H9 (cell line): ENCODE results near the gene ARHGAP40. TPM values are rescaled to one million over a fixed set of nuclear protein-coding genes. Genes with fewer than 3 reads are reported as not detected.

Source experiments
- DNase-seq: peaks from one replicate; pipeline ENCODE4 v3.0.0-alpha.2; 2017
- H2AFZ ChIP-seq: one replicate; pipeline ENCODE4 v1.6.1; 2013; ENCODE audit warnings: mild to moderate bottlenecking, low read length, control low read depth, moderate library complexity
- H2AK5ac ChIP-seq: 2 replicates; pipeline ENCODE4 v1.6.1; 2013; ENCODE audit warnings: low read length, control low read depth, mixed read lengths; ENCODE audit not compliant: insufficient read length
- H2BK120ac ChIP-seq: one replicate; pipeline ENCODE4 v1.6.1; 2013; ENCODE audit warnings: low read depth, mild to moderate bottlenecking, low read length, control low read depth, inconsistent platforms; ENCODE audit not compliant: poor library complexity, severe bottlenecking
- H2BK12ac ChIP-seq: 2 replicates; pipeline ENCODE4 v1.6.1; 2013; ENCODE audit warnings: low read length, control low read depth, mixed read lengths, low read depth; ENCODE audit not compliant: insufficient read length
- H2BK15ac ChIP-seq: 2 replicates; pipeline ENCODE4 v1.6.1; 2013; ENCODE audit warnings: low read depth, low read length, control low read depth
- H2BK20ac ChIP-seq: one replicate; pipeline ENCODE4 v1.6.1; 2013; ENCODE audit warnings: low read depth, mild to moderate bottlenecking, low read length, control low read depth, inconsistent platforms; ENCODE audit not compliant: poor library complexity, severe bottlenecking
- H2BK5ac ChIP-seq: 2 replicates; pipeline ENCODE4 v1.6.1; 2013; ENCODE audit warnings: low read length, control low read depth, mixed read lengths; ENCODE audit not compliant: insufficient read length
- H3K14ac ChIP-seq: 2 replicates; pipeline ENCODE4 v1.6.1; 2013; ENCODE audit warnings: low read length, control low read depth; ENCODE audit not compliant: insufficient read depth
- H3K18ac ChIP-seq: 2 replicates; pipeline ENCODE4 v1.6.1; 2013; ENCODE audit warnings: low read depth, mild to moderate bottlenecking, mixed read lengths, low read length, control low read depth; ENCODE audit not compliant: insufficient read length
- H3K23ac ChIP-seq: 2 replicates; pipeline ENCODE4 v1.6.1; 2013; ENCODE audit warnings: low read length, control low read depth, mixed read lengths, low read depth; ENCODE audit not compliant: insufficient read length
- H3K23me2 ChIP-seq: 2 replicates; pipeline ENCODE4 v1.6.1; 2013; ENCODE audit warnings: low read depth, mild to moderate bottlenecking, mixed read lengths, low read length, control low read depth; ENCODE audit not compliant: insufficient read length, poor library complexity, severe bottlenecking
- H3K27ac ChIP-seq: 2 replicates; pipeline ENCODE4 v1.5.1; 2013; ENCODE audit warnings: low read length, control low read depth, mixed read lengths, low read depth; ENCODE audit not compliant: insufficient read length
- H3K27me3 ChIP-seq: 2 replicates; pipeline ENCODE4 v1.6.1; 2013; ENCODE audit warnings: low read length, control low read depth, inconsistent platforms; ENCODE audit not compliant: insufficient read depth
- H3K4ac ChIP-seq: 2 replicates; pipeline ENCODE4 v1.6.1; 2013; ENCODE audit warnings: low read depth, mild to moderate bottlenecking, control low read depth, inconsistent platforms, low read length, moderate library complexity
- H3K4me1 ChIP-seq: 2 replicates; pipeline ENCODE4 v1.6.1; 2013; ENCODE audit warnings: low read length, control low read depth, inconsistent platforms; ENCODE audit not compliant: insufficient read depth
- H3K4me2 ChIP-seq: 2 replicates; pipeline ENCODE4 v1.6.1; 2013; ENCODE audit warnings: low read length, control low read depth, mixed read lengths; ENCODE audit not compliant: insufficient read length, insufficient read depth
- H3K56ac ChIP-seq: 2 replicates; pipeline ENCODE4 v1.6.1; 2013; ENCODE audit warnings: low read depth, mild to moderate bottlenecking, mixed read lengths, low read length, control low read depth; ENCODE audit not compliant: insufficient read length
- H3K79me1 ChIP-seq: 2 replicates; pipeline ENCODE4 v1.6.1; 2013; ENCODE audit warnings: low read depth, mild to moderate bottlenecking, moderate library complexity, low read length, control low read depth, inconsistent platforms; ENCODE audit not compliant: insufficient read depth, poor library complexity, severe bottlenecking
- H3K79me2 ChIP-seq: 2 replicates; pipeline ENCODE4 v1.6.1; 2013; ENCODE audit warnings: low read length, control low read depth, inconsistent platforms; ENCODE audit not compliant: insufficient read depth
- H3K9ac ChIP-seq: 2 replicates; pipeline ENCODE4 v1.6.1; 2013; ENCODE audit warnings: low read length, control low read depth, mixed read lengths; ENCODE audit not compliant: insufficient read length; ENCODE audit errors: extremely low read depth
- H3K9me3 ChIP-seq: one replicate; pipeline ENCODE4 v1.6.1; 2013; ENCODE audit warnings: low read depth, low read length, inconsistent platforms; ENCODE audit not compliant: control insufficient read depth
- H3T11ph ChIP-seq: one replicate; pipeline ENCODE4 v1.6.1; 2013; ENCODE audit warnings: mild to moderate bottlenecking, low read length, control low read depth, inconsistent platforms
- H4K20me1 ChIP-seq: one replicate; pipeline ENCODE4 v1.6.1; 2013; ENCODE audit not compliant: control insufficient read depth, insufficient read length, insufficient read depth
- H4K5ac ChIP-seq: 2 replicates; pipeline ENCODE4 v1.6.1; 2013; ENCODE audit warnings: low read depth, mild to moderate bottlenecking, mixed read lengths, low read length, control low read depth; ENCODE audit not compliant: insufficient read length
- H4K8ac ChIP-seq: replicated peaks from 2 replicates; pipeline ENCODE4 v1.6.1; 2013; ENCODE audit warnings: low read length, control low read depth, mixed read lengths, low read depth; ENCODE audit not compliant: insufficient read length
- H4K91ac ChIP-seq: 2 replicates; pipeline ENCODE4 v1.6.1; 2013; ENCODE audit warnings: low read depth, mild to moderate bottlenecking, moderate library complexity, mixed read lengths, low read length, control low read depth; ENCODE audit not compliant: insufficient read length
- H3K27ac Mint-ChIP-seq, 3 experiments: 2 replicates in 2 of 3; 3 replicates in 1 of 3; pipeline ENCODE4 v1.8.0; 2020 to 2021; ENCODE audit warnings: mixed read lengths in 3 of 3, mild to moderate bottlenecking in 1 of 3, moderate library complexity in 1 of 3
- H3K27me3 Mint-ChIP-seq: 2 replicates; pipeline ENCODE4 v1.8.0; 2021; ENCODE audit warnings: low read depth, mild to moderate bottlenecking, moderate library complexity, mixed read lengths
- H3K36me3 Mint-ChIP-seq, 3 experiments: 2 replicates in 2 of 3; 3 replicates in 1 of 3; pipeline ENCODE4 v1.8.0; 2020 to 2021; ENCODE audit warnings: low read depth in 3 of 3, mixed read lengths in 3 of 3; ENCODE audit not compliant: insufficient read depth in 1 of 3
- H3K4me1 Mint-ChIP-seq, 2 experiments: 2 replicates each; pipeline ENCODE4 v1.8.0; 2020; ENCODE audit warnings: mixed read lengths in 2 of 2
- H3K4me3 Mint-ChIP-seq, 2 experiments: 2 replicates in 1 of 2; 3 replicates in 1 of 2; pipeline ENCODE4 v1.8.0; 2020 to 2021; ENCODE audit warnings: mild to moderate bottlenecking in 2 of 2, mixed read lengths in 2 of 2, moderate library complexity in 1 of 2
- H3K9me3 Mint-ChIP-seq, 2 experiments: 2 replicates in 1 of 2; 3 replicates in 1 of 2; pipeline ENCODE4 v1.8.0; 2020; ENCODE audit warnings: mild to moderate bottlenecking in 2 of 2, mixed read lengths in 2 of 2, moderate library complexity in 1 of 2
- WGBS: extraction: QIAGEN DNeasy Blood & Tissue Kit; methylation state at CpG from one replicate; pipeline ENCODE4 v1.1.7; 2013; ENCODE audit warnings: missing lambda C conversion rate, low lambda C conversion rate, mixed read lengths; ENCODE audit not compliant: insufficient read length; ENCODE audit errors: extremely low coverage; 5-methylcytosine and 5-hydroxymethylcytosine counted together
- total RNA-seq: library from RNA; stranded (reverse); gene quantifications from 2 replicates; pipeline ENCODE4 v1.2.1, GENCODE V29; 2021
- TF ChIP-seq, protein P1 (sequence below): fragments of 200-600 bp; sonication (generic); conservative IDR thresholded peaks from 3 replicates; pipeline ENCODE4 v1.8.0; 2021; ENCODE audit warnings: antibody characterized with exemption, mild to moderate bottlenecking

The ARHGAP40 gene
- total RNA-seq, 1 experiment from 2014 or later = 0.17 TPM

DNA sequence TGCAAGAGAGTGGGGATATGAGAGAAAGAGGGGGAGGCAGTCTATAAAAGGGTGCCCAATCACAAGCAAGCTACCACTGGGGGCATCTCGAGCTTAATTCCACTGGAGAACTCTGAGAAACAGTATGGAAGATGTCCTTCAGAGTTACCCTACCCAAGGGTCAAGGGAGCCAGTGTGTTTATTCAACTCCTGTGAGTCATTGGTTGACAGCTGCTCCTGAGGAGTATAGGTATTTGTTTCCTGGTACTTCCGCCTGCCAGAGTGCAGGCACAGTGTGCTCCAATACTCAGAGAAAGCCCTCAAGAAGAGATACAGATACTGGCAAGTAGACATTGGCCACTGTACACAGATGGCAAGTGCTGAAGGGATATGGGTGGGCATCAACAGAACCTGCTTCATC lies 49.5 kb downstream of the ARHGAP40 start:
- H3K23me2 ChIP-seq = peaks cover 4% of the 10 kb centered on the region
- TF ChIP-seq, protein P1, sequence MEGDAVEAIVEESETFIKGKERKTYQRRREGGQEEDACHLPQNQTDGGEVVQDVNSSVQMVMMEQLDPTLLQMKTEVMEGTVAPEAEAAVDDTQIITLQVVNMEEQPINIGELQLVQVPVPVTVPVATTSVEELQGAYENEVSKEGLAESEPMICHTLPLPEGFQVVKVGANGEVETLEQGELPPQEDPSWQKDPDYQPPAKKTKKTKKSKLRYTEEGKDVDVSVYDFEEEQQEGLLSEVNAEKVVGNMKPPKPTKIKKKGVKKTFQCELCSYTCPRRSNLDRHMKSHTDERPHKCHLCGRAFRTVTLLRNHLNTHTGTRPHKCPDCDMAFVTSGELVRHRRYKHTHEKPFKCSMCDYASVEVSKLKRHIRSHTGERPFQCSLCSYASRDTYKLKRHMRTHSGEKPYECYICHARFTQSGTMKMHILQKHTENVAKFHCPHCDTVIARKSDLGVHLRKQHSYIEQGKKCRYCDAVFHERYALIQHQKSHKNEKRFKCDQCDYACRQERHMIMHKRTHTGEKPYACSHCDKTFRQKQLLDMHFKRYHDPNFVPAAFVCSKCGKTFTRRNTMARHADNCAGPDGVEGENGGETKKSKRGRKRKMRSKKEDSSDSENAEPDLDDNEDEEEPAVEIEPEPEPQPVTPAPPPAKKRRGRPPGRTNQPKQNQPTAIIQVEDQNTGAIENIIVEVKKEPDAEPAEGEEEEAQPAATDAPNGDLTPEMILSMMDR = no peak
- H3K27me3 Mint-ChIP-seq = peaks cover 54% of the 10 kb centered on the region

More for the DNA sequence above, 49.5 kb downstream of the ARHGAP40 start:
- H3T11ph ChIP-seq = no peak overlapping the region
- no peak overlapping the region for H2BK20ac ChIP-seq
- no peaks in the 10 kb centered on the region for H3K79me2 ChIP-seq
- H3K4me3 Mint-ChIP-seq = no peak overlapping the region
- H2BK5ac ChIP-seq = no peak overlapping the region
- H2AFZ ChIP-seq = no peak overlapping the region
- peaks cover 3 to 4% of the 10 kb centered on the region in 2 experiments; a peak in 4 of 5 replicates for H3K9me3 Mint-ChIP-seq
- H2BK12ac ChIP-seq = no peak overlapping the region
- peaks cover 9 to 19% of the 10 kb centered on the region in 2 experiments for H3K4me1 Mint-ChIP-seq
- no peak overlapping the region for H3K9ac ChIP-seq
- no peak overlapping the region for H2BK15ac ChIP-seq
- H4K8ac ChIP-seq = no peak overlapping the region
- no peak overlapping the region for H3K14ac ChIP-seq
- no peak overlapping the region for H2BK120ac ChIP-seq
- no peak overlapping the region for H3K23ac ChIP-seq
- no peak overlapping the region for H3K27ac ChIP-seq
- no peak overlapping the region for H2AK5ac ChIP-seq
- H3K4me2 ChIP-seq = no peak overlapping the region
- H4K20me1 ChIP-seq = no peaks in the 10 kb centered on the region
- H3K9me3 ChIP-seq = no peaks in the 10 kb centered on the region
- no peak overlapping the region for H4K91ac ChIP-seq
- H3K18ac ChIP-seq = no peak overlapping the region
- no peaks in the 10 kb centered on the region; the same call in 1 of the 2 replicates for H3K4me1 ChIP-seq
- no peak overlapping the region for H3K4ac ChIP-seq
- DNase-seq = no peak
- no CpG with 5 or more reads among the region's 2 CpGs for whole genome bisulfite sequencing
- H3K56ac ChIP-seq = no peak overlapping the region
- H3K36me3 Mint-ChIP-seq = peaks cover 0 to 1% (median 0%) of the 10 kb centered on the region in 3 experiments; a peak in 3 of 7 replicates
- peaks cover 11% of the 10 kb centered on the region; the same call in 1 of the 2 replicates for H3K27me3 ChIP-seq
- H3K79me1 ChIP-seq = no peaks in the 10 kb centered on the region
- H4K5ac ChIP-seq = no peak overlapping the region
- H3K27ac Mint-ChIP-seq = no peak overlapping the region
